WTC11 (cell line): Measurements from ENCODE around the gene KNL1. TPM values are rescaled to one million over a fixed set of nuclear protein-coding genes. Genes with fewer than 3 reads are reported as not detected.

Experiments
- ATAC-seq: fragments of 200-7000 bp; cut with Tn5 transposase; 2 replicates; pipeline ENCODE4 v1.10.0; 2021; ENCODE audit warnings: mild to moderate bottlenecking, moderate library complexity
- CTCF ChIA-PET: fragments of 300-600 bp; sonication (Branson Sonifier 250); formaldehyde crosslinking; loops from one replicate; lab custom pipeline; 2021; ENCODE audit warnings: antibody characterized with exemption; lab: Charles Lee
- POLR2A ChIA-PET: fragments of 350-600 bp; sonication (Branson Sonifier 250); formaldehyde crosslinking; loops from one replicate; lab custom pipeline; 2021; ENCODE audit warnings: antibody characterized with exemption; lab: Charles Lee
- DNase-seq: peaks from one replicate; pipeline ENCODE4 v3.0.0; 2021; ENCODE audit warnings: low spot score
- H3K27ac Mint-ChIP-seq: 2 replicates; pipeline ENCODE4 v1.8.0; 2021; ENCODE audit warnings: mixed read lengths
- H3K27me3 Mint-ChIP-seq: 2 replicates; pipeline ENCODE4 v1.8.0; 2021; ENCODE audit warnings: low read depth, mild to moderate bottlenecking, moderate library complexity, mixed read lengths
- H3K36me3 Mint-ChIP-seq: 2 replicates; pipeline ENCODE4 v1.8.0; 2021; ENCODE audit warnings: mixed read lengths
- H3K4me1 Mint-ChIP-seq: 2 replicates; pipeline ENCODE4 v1.8.0; 2022; ENCODE audit warnings: mixed read lengths
- H3K4me3 Mint-ChIP-seq: 2 replicates; pipeline ENCODE4 v1.8.0; 2021; ENCODE audit warnings: mild to moderate bottlenecking, moderate library complexity, mixed read lengths
- H3K9me3 Mint-ChIP-seq: 2 replicates; pipeline ENCODE4 v1.8.0; 2021; ENCODE audit warnings: mixed read lengths
- EMX1 ChIP-seq: fragments of 250-450 bp; sonication (Bioruptor Pico); IDR thresholded peaks from 2 replicates; pipeline ENCODE4 v1.8.0; 2021; ENCODE audit warnings: mild to moderate bottlenecking
- ETV6 ChIP-seq: sonication (generic); formaldehyde crosslinking; IDR thresholded peaks from 2 replicates; pipeline ENCODE4 v1.8.1; 2022; ENCODE audit warnings: mild to moderate bottlenecking, missing genetic modification reagents
- FOXJ3 ChIP-seq: sonication (generic); formaldehyde crosslinking; IDR thresholded peaks from 2 replicates; pipeline ENCODE4 v1.9.0; 2021; ENCODE audit warnings: missing genetic modification reagents, mild to moderate bottlenecking, borderline replicate concordance
- FOXP1 ChIP-seq: sonication (generic); formaldehyde crosslinking; IDR thresholded peaks from 2 replicates; pipeline ENCODE4 v1.8.0; 2022; ENCODE audit warnings: missing genetic modification reagents, mild to moderate bottlenecking, moderate library complexity, borderline replicate concordance
- FOXP4 ChIP-seq: sonication (generic); formaldehyde crosslinking; IDR thresholded peaks from 2 replicates; pipeline ENCODE4 v1.8.0; 2022; ENCODE audit warnings: mild to moderate bottlenecking, missing genetic modification reagents
- GTF2I ChIP-seq: fragments of 250-450 bp; sonication (Bioruptor Pico); conservative IDR thresholded peaks from 2 replicates; pipeline ENCODE4 v1.4.0; 2021; ENCODE audit warnings: mild to moderate bottlenecking
- IRF2 ChIP-seq: sonication (generic); formaldehyde crosslinking; IDR thresholded peaks from 2 replicates; pipeline ENCODE4 v1.8.0; 2022; ENCODE audit warnings: low read depth, missing genetic modification reagents, borderline replicate concordance
- JAZF1 ChIP-seq: fragments of 250-450 bp; sonication (Bioruptor Pico); IDR thresholded peaks from 2 replicates; pipeline ENCODE4 v1.9.0; 2021; ENCODE audit warnings: moderate library complexity, mild to moderate bottlenecking, inconsistent platforms
- JUN ChIP-seq: sonication (generic); formaldehyde crosslinking; IDR thresholded peaks from 2 replicates; pipeline ENCODE4 v1.8.0; 2023; ENCODE audit warnings: mild to moderate bottlenecking, missing genetic modification reagents
- NR3C1 ChIP-seq: sonication (generic); formaldehyde crosslinking; conservative IDR thresholded peaks from 2 replicates; pipeline ENCODE4 v1.8.1; 2023; ENCODE audit warnings: low read depth, mild to moderate bottlenecking, missing genetic modification reagents
- PRRX2 ChIP-seq: fragments of 250-450 bp; sonication (Bioruptor Pico); IDR thresholded peaks from 2 replicates; pipeline ENCODE4 v1.8.0; 2021; ENCODE audit warnings: mild to moderate bottlenecking
- RELA ChIP-seq: sonication (generic); formaldehyde crosslinking; IDR thresholded peaks from 2 replicates; pipeline ENCODE4 v1.8.1; 2022; ENCODE audit warnings: missing genetic modification reagents, mild to moderate bottlenecking, borderline replicate concordance
- SMAD4 ChIP-seq: sonication (generic); formaldehyde crosslinking; IDR thresholded peaks from 2 replicates; pipeline ENCODE4 v1.8.0; 2022; ENCODE audit warnings: mild to moderate bottlenecking, missing genetic modification reagents
- TEAD4 ChIP-seq: sonication (generic); formaldehyde crosslinking; IDR thresholded peaks from 2 replicates; pipeline ENCODE4 v1.8.0; 2022; ENCODE audit warnings: mild to moderate bottlenecking, missing genetic modification reagents
- ZBTB43 ChIP-seq: sonication (generic); formaldehyde crosslinking; IDR thresholded peaks from 2 replicates; pipeline ENCODE4 v1.8.1; 2023; ENCODE audit warnings: mild to moderate bottlenecking, missing genetic modification reagents
- ZNF219 ChIP-seq: sonication (generic); formaldehyde crosslinking; IDR thresholded peaks from 2 replicates; pipeline ENCODE4 v1.8.0; 2023; ENCODE audit warnings: missing genetic modification reagents, mild to moderate bottlenecking, borderline replicate concordance
- total RNA-seq: library from RNA; stranded (reverse); gene quantifications from 3 replicates; pipeline ENCODE4 v1.2.3, GENCODE V29; 2021
- TF ChIP-seq, protein P1 (sequence below): sonication (generic); formaldehyde crosslinking; IDR thresholded peaks from 2 replicates; pipeline ENCODE4 v1.8.1; 2023; ENCODE audit warnings: mild to moderate bottlenecking, missing genetic modification reagents, borderline replicate concordance
- TF ChIP-seq, protein P2 (sequence below): sonication (generic); formaldehyde crosslinking; conservative IDR thresholded peaks from 2 replicates; pipeline ENCODE4 v1.8.1; 2023; ENCODE audit warnings: mild to moderate bottlenecking, low read depth, missing genetic modification reagents, moderate library complexity
- TF ChIP-seq, protein P3 (sequence below): sonication (generic); formaldehyde crosslinking; IDR thresholded peaks from 2 replicates; pipeline ENCODE4 v1.8.1; 2022; ENCODE audit warnings: low read depth, missing genetic modification reagents, borderline replicate concordance

KNL1 gene
- total RNA-seq, 1 experiment from 2014 or later = 24.0 TPM

GRCh38 chr15:40623361-40623760, 29.3 kb downstream of the KNL1 start:
- Mint-ChIP-seq H3K36me3 (peaks cover 15% of the 10 kb centered on the region), H3K4me3 (no peak overlapping the region), H3K9me3 (no peaks in the 10 kb centered on the region), H3K4me1 (no peaks in the 10 kb centered on the region), H3K27ac (no peak overlapping the region), H3K27me3 (no peaks in the 10 kb centered on the region)
- ATAC-seq (no peak), DNase-seq (no peak)
- ChIA-PET POLR2A (no interaction called here), CTCF (no interaction called here)
- TF ChIP-seq FOXP1 (CRISPR knock-in tag) = no peak
- TF ChIP-seq JAZF1 (CRISPR knock-in tag) = no peak
- TF ChIP-seq PRRX2 (CRISPR knock-in tag) = no peak
- TF ChIP-seq, protein P1, sequence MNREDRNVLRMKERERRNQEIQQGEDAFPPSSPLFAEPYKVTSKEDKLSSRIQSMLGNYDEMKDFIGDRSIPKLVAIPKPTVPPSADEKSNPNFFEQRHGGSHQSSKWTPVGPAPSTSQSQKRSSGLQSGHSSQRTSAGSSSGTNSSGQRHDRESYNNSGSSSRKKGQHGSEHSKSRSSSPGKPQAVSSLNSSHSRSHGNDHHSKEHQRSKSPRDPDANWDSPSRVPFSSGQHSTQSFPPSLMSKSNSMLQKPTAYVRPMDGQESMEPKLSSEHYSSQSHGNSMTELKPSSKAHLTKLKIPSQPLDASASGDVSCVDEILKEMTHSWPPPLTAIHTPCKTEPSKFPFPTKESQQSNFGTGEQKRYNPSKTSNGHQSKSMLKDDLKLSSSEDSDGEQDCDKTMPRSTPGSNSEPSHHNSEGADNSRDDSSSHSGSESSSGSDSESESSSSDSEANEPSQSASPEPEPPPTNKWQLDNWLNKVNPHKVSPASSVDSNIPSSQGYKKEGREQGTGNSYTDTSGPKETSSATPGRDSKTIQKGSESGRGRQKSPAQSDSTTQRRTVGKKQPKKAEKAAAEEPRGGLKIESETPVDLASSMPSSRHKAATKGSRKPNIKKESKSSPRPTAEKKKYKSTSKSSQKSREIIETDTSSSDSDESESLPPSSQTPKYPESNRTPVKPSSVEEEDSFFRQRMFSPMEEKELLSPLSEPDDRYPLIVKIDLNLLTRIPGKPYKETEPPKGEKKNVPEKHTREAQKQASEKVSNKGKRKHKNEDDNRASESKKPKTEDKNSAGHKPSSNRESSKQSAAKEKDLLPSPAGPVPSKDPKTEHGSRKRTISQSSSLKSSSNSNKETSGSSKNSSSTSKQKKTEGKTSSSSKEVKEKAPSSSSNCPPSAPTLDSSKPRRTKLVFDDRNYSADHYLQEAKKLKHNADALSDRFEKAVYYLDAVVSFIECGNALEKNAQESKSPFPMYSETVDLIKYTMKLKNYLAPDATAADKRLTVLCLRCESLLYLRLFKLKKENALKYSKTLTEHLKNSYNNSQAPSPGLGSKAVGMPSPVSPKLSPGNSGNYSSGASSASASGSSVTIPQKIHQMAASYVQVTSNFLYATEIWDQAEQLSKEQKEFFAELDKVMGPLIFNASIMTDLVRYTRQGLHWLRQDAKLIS (CRISPR knock-in tag) = no peak
- no peak for TF ChIP-seq JUN (CRISPR knock-in tag)
- no peak for TF ChIP-seq GTF2I (CRISPR knock-in tag)
- TF ChIP-seq FOXJ3 (CRISPR knock-in tag) = no peak
- no peak for TF ChIP-seq ETV6

GRCh38 chr15:40630313-40630712, 36.3 kb downstream of the KNL1 start:
- no peaks in the 10 kb centered on the region for H3K9me3 Mint-ChIP-seq
- ChIA-PET CTCF (no interaction called here), POLR2A (no interaction called here)
- DNase-seq = no peak
- H3K36me3 Mint-ChIP-seq = peaks cover 15% of the 10 kb centered on the region
- no peak for ATAC-seq
- no peak overlapping the region for H3K27ac Mint-ChIP-seq
- no peaks in the 10 kb centered on the region for H3K4me1 Mint-ChIP-seq
- H3K4me3 Mint-ChIP-seq = no peak overlapping the region
- H3K27me3 Mint-ChIP-seq = no peaks in the 10 kb centered on the region
- TF ChIP-seq EMX1 (CRISPR knock-in tag) (no peak), NR3C1 (no peak), ZBTB43 (no peak), IRF2 (CRISPR knock-in tag) (no peak), SMAD4 (no peak), FOXP4 (CRISPR knock-in tag) (no peak), TEAD4 (no peak), ETV6 (no peak), ZNF219 (no peak), RELA (no peak)
- TF ChIP-seq, protein P2, sequence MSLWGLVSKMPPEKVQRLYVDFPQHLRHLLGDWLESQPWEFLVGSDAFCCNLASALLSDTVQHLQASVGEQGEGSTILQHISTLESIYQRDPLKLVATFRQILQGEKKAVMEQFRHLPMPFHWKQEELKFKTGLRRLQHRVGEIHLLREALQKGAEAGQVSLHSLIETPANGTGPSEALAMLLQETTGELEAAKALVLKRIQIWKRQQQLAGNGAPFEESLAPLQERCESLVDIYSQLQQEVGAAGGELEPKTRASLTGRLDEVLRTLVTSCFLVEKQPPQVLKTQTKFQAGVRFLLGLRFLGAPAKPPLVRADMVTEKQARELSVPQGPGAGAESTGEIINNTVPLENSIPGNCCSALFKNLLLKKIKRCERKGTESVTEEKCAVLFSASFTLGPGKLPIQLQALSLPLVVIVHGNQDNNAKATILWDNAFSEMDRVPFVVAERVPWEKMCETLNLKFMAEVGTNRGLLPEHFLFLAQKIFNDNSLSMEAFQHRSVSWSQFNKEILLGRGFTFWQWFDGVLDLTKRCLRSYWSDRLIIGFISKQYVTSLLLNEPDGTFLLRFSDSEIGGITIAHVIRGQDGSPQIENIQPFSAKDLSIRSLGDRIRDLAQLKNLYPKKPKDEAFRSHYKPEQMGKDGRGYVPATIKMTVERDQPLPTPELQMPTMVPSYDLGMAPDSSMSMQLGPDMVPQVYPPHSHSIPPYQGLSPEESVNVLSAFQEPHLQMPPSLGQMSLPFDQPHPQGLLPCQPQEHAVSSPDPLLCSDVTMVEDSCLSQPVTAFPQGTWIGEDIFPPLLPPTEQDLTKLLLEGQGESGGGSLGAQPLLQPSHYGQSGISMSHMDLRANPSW (CRISPR knock-in tag) = no peak
- TF ChIP-seq, protein P3, sequence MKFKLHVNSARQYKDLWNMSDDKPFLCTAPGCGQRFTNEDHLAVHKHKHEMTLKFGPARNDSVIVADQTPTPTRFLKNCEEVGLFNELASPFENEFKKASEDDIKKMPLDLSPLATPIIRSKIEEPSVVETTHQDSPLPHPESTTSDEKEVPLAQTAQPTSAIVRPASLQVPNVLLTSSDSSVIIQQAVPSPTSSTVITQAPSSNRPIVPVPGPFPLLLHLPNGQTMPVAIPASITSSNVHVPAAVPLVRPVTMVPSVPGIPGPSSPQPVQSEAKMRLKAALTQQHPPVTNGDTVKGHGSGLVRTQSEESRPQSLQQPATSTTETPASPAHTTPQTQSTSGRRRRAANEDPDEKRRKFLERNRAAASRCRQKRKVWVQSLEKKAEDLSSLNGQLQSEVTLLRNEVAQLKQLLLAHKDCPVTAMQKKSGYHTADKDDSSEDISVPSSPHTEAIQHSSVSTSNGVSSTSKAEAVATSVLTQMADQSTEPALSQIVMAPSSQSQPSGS = no peak
- TF ChIP-seq, protein P1 (CRISPR knock-in tag) = no peak
